K562 treated with DMSO at 1 percent for 12 hours (cell line): ENCODE results near the gene HINFP. TPM values are rescaled to one million over a fixed set of nuclear protein-coding genes. Genes with fewer than 3 reads are reported as not detected.

Source experiments
- total RNA-seq: library from RNA; unstranded; fragments of 300-600 nt; gene quantifications from 2 replicates; pipeline ENCODE4 v1.2.3, GENCODE V29; 2022; ENCODE audit not compliant: insufficient read depth

Gene HINFP, protein sequence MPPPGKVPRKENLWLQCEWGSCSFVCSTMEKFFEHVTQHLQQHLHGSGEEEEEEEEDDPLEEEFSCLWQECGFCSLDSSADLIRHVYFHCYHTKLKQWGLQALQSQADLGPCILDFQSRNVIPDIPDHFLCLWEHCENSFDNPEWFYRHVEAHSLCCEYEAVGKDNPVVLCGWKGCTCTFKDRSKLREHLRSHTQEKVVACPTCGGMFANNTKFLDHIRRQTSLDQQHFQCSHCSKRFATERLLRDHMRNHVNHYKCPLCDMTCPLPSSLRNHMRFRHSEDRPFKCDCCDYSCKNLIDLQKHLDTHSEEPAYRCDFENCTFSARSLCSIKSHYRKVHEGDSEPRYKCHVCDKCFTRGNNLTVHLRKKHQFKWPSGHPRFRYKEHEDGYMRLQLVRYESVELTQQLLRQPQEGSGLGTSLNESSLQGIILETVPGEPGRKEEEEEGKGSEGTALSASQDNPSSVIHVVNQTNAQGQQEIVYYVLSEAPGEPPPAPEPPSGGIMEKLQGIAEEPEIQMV
- total RNA-seq: 20.0 and 31.5 TPM in 2 replicates

GRCh38 chr11:119121008-119121810, at the start of gene HINFP:
Gene HINFP (plus strand): TSS chr11:119121580. CDS start chr11:119126945, 5,365 bp downstream.

DNA sequence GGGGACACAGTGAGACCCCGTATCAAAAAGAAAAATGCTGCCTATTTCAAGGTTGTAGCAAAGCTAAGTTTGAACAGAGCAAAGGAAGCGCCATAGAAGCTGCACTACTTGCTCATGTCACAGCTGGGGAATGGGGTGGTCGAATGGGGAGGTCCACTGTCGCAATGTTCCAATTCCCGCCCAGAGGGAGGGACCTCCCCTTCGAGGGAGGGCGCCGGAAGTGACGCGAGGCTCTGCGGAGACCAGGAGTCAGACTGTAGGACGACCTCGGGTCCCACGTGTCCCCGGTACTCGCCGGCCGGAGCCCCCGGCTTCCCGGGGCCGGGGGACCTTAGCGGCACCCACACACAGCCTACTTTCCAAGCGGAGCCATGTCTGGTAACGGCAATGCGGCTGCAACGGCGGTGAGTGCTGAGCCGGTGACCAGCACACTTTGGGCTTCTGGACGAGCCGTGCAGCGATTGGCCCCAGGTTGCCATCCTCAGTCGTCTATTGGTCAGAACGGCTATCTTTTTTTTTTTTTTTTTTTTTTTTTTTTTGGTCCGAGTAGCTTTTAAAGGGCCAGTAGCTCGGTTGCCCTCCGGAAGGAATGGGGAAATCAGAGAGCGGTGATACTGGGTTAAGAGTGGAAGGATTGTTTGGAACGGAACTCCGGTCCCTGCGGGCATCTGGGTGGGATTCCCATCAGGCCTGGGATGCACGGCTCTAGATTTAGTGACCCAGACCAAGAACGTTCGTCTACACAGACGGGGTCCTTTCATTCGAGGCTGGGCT, 36.5 kb upstream of the HINFP start, which contains the start of gene HMBS:
Gene HMBS, plus strand, starts transcription at position 219 of the 774 bp plus-strand sequence. Its CDS starts 153 bp downstream, at position 372.

GRCh38 chr11:119101759-119102423, 19.5 kb upstream of the HINFP start, which contains the start of gene DPAGT1:
Gene DPAGT1 (minus strand): TSS chr11:119101853. CDS start chr11:119101655, 198 bp downstream.

DNA sequence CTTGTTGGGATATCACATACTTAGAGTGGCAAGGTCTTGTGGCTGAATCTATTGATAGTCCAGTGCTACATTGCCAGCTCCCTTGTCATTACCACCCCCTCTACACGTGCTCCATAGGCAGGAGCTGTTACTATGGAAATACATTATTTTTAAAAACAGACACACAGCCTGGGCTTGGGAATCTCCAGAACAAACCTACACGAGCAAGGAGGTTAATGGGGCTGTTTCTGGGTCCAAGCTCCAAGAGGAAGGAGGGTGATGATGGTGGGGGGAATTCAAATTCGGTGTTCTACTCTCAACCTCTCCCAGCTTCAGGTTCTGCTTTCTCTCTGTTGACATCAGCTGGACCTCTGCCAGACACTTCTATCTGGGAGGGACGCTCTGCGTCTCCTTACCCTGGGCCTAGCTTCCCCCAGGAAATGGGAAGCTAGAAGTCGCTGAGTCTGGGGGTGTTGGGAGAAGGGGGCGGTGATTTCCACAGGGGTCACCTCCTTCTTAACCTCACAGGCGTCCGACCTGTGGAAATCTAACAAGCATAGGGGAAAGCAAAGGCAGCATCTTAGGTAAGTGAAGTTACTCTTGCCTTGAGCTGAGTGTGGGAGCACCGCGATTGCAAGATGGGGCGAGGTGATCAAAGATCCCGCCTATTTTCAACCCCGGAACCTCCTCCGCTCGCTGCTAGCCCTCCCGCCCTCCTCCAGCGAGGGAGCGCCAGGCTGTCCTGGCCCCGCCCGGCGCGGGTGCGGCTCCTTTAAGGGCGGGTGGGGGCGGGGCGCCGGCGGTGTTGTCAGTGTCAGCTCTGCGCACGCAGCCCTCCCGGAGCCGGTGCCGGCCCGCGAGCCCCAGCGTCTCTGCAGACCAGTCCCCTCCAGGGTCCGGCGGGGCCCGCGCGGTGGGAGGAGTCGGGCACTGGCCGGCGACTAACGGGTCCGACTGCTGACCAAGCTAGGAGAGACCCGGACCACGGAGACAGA, 14.5 kb upstream of the HINFP start, which contains the start of gene C2CD2L:
Gene C2CD2L, plus strand, starts transcription at position 781 of the 974 bp plus-strand sequence. CDS start 398 bp downstream, outside the sequence.

GRCh38 chr11:119149018-119149785, 27.8 kb downstream of the HINFP start, which contains the start of gene ABCG4:
Gene ABCG4 (plus strand): TSS chr11:119149052. CDS start chr11:119149966, 914 bp downstream.

GRCh38 chr11:119168471-119169281, 47.3 kb downstream of the HINFP start, which contains the start of gene NLRX1:
Gene NLRX1 (plus strand): TSS chr11:119168725. CDS start chr11:119171404, 2,679 bp downstream.

Other genes starting within 250 kb of the HINFP start
- not detected in 2 replicates for gene CXCR5, start 237.7 kb upstream of the HINFP start, total RNA-seq
- 2.3 and 12.1 TPM in 2 replicates for gene BCL9L, start 195.7 kb upstream of the HINFP start, total RNA-seq
- gene UPK2, start 165.3 kb upstream of the HINFP start, total RNA-seq: not detected in 2 replicates
- gene FOXR1, start 149.8 kb upstream of the HINFP start, total RNA-seq: not detected in 2 replicates
- gene CENATAC, start 123.4 kb upstream of the HINFP start, total RNA-seq: 8.3 and 17.1 TPM in 2 replicates
- 1,621 and 2,114 TPM in 2 replicates for gene RPS25, start 103.2 kb upstream of the HINFP start, total RNA-seq
- 149 and 183 TPM in 2 replicates for gene TRAPPC4, start 102.8 kb upstream of the HINFP start, total RNA-seq
- gene SLC37A4, start 90.7 kb upstream of the HINFP start, total RNA-seq: 37.9 and 44.4 TPM in 2 replicates
- 137 and 244 TPM in 2 replicates for gene HYOU1, start 64.4 kb upstream of the HINFP start, total RNA-seq
- 33.0 and 35.8 TPM in 2 replicates for gene VPS11, start 53.8 kb upstream of the HINFP start, total RNA-seq
- gene HMBS, start 36.7 kb upstream of the HINFP start, total RNA-seq: 65.7 and 78.9 TPM in 2 replicates
- gene DPAGT1, start 19.7 kb upstream of the HINFP start, total RNA-seq: 17.6 and 45.7 TPM in 2 replicates
- gene C2CD2L, start 14.2 kb upstream of the HINFP start, total RNA-seq: 26.1 and 40.1 TPM in 2 replicates
- gene ABCG4, start 27.5 kb downstream of the HINFP start, total RNA-seq: not detected in 2 replicates
- 2.5 and 3.5 TPM in 2 replicates for gene NLRX1, start 47.1 kb downstream of the HINFP start, total RNA-seq
- not detected in 2 replicates for gene NHERF4, start 63.9 kb downstream of the HINFP start, total RNA-seq
- gene CBL, start 84.8 kb downstream of the HINFP start, total RNA-seq: 3.7 and 20.1 TPM in 2 replicates
- 10.9 and 23.5 TPM in 2 replicates for gene MCAM, start 195.6 kb downstream of the HINFP start, total RNA-seq
- gene RNF26, start 212.9 kb downstream of the HINFP start, total RNA-seq: 40.4 and 60.3 TPM in 2 replicates
- gene C1QTNF5, start 219.3 kb downstream of the HINFP start, total RNA-seq: 0.80 TPM in 1 of 2 replicates, not detected in the other
- gene MFRP, start 225.1 kb downstream of the HINFP start, total RNA-seq: not detected in 2 replicates